Cardiac muscle cell (in vitro differentiated cells and primary cell): ENCODE results near the gene SLC35C1. TPM values are rescaled to one million over a fixed set of nuclear protein-coding genes. Genes with fewer than 3 reads are reported as not detected.
A peak's percentile ranks its signal among the peaks of the same experiment; 100 is the strongest.

Experiments
- DNase-seq, 2 donors: peaks; one replicate each; pipeline versions ENCODE4 v3.0.0 to v3.0.0-alpha.2; 2010 to 2017; ENCODE audit warnings: low read depth in 1 of 2, low spot score in 1 of 2
- H3K27ac ChIP-seq: fragments of 200-600 bp; sonication (generic); 2 replicates; pipeline ENCODE4 v1.5.1; 2016
- H3K27me3 ChIP-seq: fragments of 200-600 bp; sonication (generic); 2 replicates; pipeline ENCODE4 v1.6.0; 2016; ENCODE audit warnings: control low read depth
- H3K36me3 ChIP-seq: fragments of 200-600 bp; sonication (generic); 2 replicates; pipeline ENCODE4 v1.5.1; 2016; ENCODE audit warnings: control low read depth
- H3K4me1 ChIP-seq: fragments of 200-600 bp; sonication (generic); 2 replicates; pipeline ENCODE4 v1.8.1; 2017; ENCODE audit warnings: low read depth, mild to moderate bottlenecking, mixed run types
- H3K4me3 ChIP-seq: fragments of 200-600 bp; sonication (generic); 2 replicates; pipeline ENCODE4 v1.5.1; 2016; ENCODE audit warnings: mild to moderate bottlenecking
- H3K9me3 ChIP-seq: fragments of 200-600 bp; sonication (generic); 2 replicates; pipeline ENCODE4 v1.5.1; 2017; ENCODE audit warnings: low read depth, mild to moderate bottlenecking, control low read depth
- CTCF ChIP-seq: IDR thresholded peaks from 2 replicates; pipeline ENCODE4 v1.5.1; 2012; ENCODE audit warnings: low read depth, mild to moderate bottlenecking, low read length
- polyA plus RNA-seq: library from polyadenylated mRNA; unstranded; fragments of >200 nt; fragmentation: Nextera tagmentation; extraction: Ambion mirVana; gene quantifications from 2 replicates; pipeline ENCODE4 v1.2.1, GENCODE V29; 2016
- total RNA-seq: library from RNA; depleted of rRNA; stranded (reverse); fragments of >200 nt; gene quantifications from 2 replicates; pipeline ENCODE4 v1.2.3, GENCODE V29; 2016

The SLC35C1 gene
- total and polyA plus RNA-seq, 2 experiments from 2014 or later, result 8.1 to 15.1 TPM

GRCh38 chr11:45844822-45845578 lies 40.1 kb downstream of the SLC35C1 start:
- no peak overlapping the region for H3K4me3 ChIP-seq
- no peaks in the 10 kb centered on the region for H3K36me3 ChIP-seq
- no peak for DNase-seq
- no peaks in the 10 kb centered on the region for H3K9me3 ChIP-seq
- peaks cover 10% of the 10 kb centered on the region for H3K4me1 ChIP-seq
- no peak overlapping the region for H3K27ac ChIP-seq
- H3K27me3 ChIP-seq, result peaks cover 16% of the 10 kb centered on the region
- no peak for TF ChIP-seq CTCF

DNA sequence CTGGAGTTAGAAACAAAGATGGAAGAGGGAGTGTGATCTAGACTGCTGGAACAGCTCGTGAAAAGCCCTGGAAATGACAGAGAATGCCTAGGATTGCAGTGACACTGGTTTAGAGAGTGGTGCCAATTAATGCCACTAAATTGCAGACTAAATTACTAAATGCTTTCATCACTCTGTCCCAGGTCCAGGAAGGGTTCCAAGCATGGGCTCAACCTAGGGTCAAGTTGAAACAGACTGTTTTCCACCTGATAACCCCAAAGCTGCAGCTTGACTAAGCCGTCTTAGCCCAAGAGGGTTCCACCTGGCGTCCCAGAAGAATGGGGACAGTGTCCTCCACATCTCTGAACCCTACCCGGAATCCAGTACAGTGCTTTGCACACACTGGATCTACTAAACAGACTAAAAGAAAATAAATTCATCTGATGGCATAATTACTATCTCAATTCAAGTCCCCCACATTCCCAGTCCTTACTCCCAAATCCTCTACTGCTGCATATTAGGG lies 41.3 kb downstream of the SLC35C1 start:
- no peak overlapping the region for H3K27ac ChIP-seq
- H3K4me1 ChIP-seq, result peaks cover 10% of the 10 kb centered on the region
- H3K4me3 ChIP-seq, result no peak overlapping the region
- no peak for DNase-seq
- TF ChIP-seq CTCF, result no peak
- peaks cover 16% of the 10 kb centered on the region for H3K27me3 ChIP-seq
- no peaks in the 10 kb centered on the region for H3K9me3 ChIP-seq
- no peaks in the 10 kb centered on the region for H3K36me3 ChIP-seq

- peak; percentile 99 to 100 for DNase-seq
- Histone ChIP-seq H3K36me3 (no peaks in the 10 kb centered on the region), H3K27me3 (peaks cover 16% of the 10 kb centered on the region), H3K27ac (peak within 1 kb of the TSS; percentile 89), H3K4me3 (peak within 1 kb of the TSS; percentile 65), H3K4me1 (peaks cover 16% of the 10 kb centered on the region), H3K9me3 (no peaks in the 10 kb centered on the region)
- TF ChIP-seq CTCF, result no peak
Observed at GRCh38 chr11:45846974-45847910, 42.3 kb downstream of the SLC35C1 start, which contains the start of gene CRY2. TSS of gene CRY2 (plus strand) at chr11:45847475. CDS start at chr11:45847491, 16 bp downstream.

- peak; percentile 18 for TF ChIP-seq CTCF
- no peaks in the 10 kb centered on the region for H3K9me3 ChIP-seq
- peaks cover 16% of the 10 kb centered on the region for H3K27me3 ChIP-seq
- H3K4me3 ChIP-seq, result peak overlapping the region; percentile 65
- H3K27ac ChIP-seq, result peak overlapping the region; percentile 89
- H3K36me3 ChIP-seq, result no peaks in the 10 kb centered on the region
- peaks cover 23% of the 10 kb centered on the region for H3K4me1 ChIP-seq
- peak; percentile 73 to 78 for DNase-seq
Observed at GRCh38 chr11:45847911-45848316, 43.0 kb downstream of the SLC35C1 start.

GRCh38 chr11:45848654-45849081 lies 43.7 kb downstream of the SLC35C1 start:
- H3K9me3 ChIP-seq, result no peaks in the 10 kb centered on the region
- no peaks in the 10 kb centered on the region for H3K36me3 ChIP-seq
- TF ChIP-seq CTCF, result no peak
- peaks cover 16% of the 10 kb centered on the region for H3K27me3 ChIP-seq
- no peak for DNase-seq
- H3K4me3 ChIP-seq, result peak overlapping the region; percentile 65
- no peak overlapping the region for H3K27ac ChIP-seq
- peaks cover 31% of the 10 kb centered on the region for H3K4me1 ChIP-seq
